Smooth muscle cell (in vitro differentiated cells): ENCODE measurements around the gene C13orf46. TPM values are rescaled to one million over a fixed set of nuclear protein-coding genes. Genes with fewer than 3 reads are reported as not detected.

ENCODE experiments used
- DNase-seq: peaks from one replicate; lab custom pipeline; 2025; ENCODE audit not compliant: unreplicated experiment; lab: John Stamatoyannopoulos, UW
- H2AFZ ChIP-seq: fragments of 200-600 bp; sonication (generic); 2 replicates; pipeline ENCODE4 v1.6.0; 2016; ENCODE audit warnings: antibody characterized with exemption, low read depth, mild to moderate bottlenecking
- H3F3A ChIP-seq: fragments of 200-600 bp; sonication (generic); 2 replicates; pipeline ENCODE4 v1.6.0; 2017; ENCODE audit warnings: antibody characterized with exemption, low read depth
- H3K27ac ChIP-seq: fragments of 200-600 bp; sonication (generic); 2 replicates; pipeline ENCODE4 v1.5.1; 2016; ENCODE audit warnings: low read depth, mild to moderate bottlenecking
- H3K27me3 ChIP-seq: fragments of 200-600 bp; sonication (generic); 2 replicates; pipeline ENCODE4 v1.6.1; 2016; ENCODE audit warnings: low read depth, mild to moderate bottlenecking
- H3K36me3 ChIP-seq: fragments of 200-600 bp; sonication (generic); 2 replicates; pipeline ENCODE4 v1.5.1; 2016; ENCODE audit warnings: low read depth
- H3K4me1 ChIP-seq: fragments of 200-600 bp; sonication (generic); 2 replicates; pipeline ENCODE4 v1.5.1; 2016; ENCODE audit warnings: low read depth
- H3K4me2 ChIP-seq: fragments of 200-600 bp; sonication (generic); 2 replicates; pipeline ENCODE4 v1.6.0; 2016; ENCODE audit warnings: mild to moderate bottlenecking
- H3K4me3 ChIP-seq: fragments of 200-600 bp; sonication (generic); 2 replicates; pipeline ENCODE4 v1.5.1; 2016; ENCODE audit warnings: mild to moderate bottlenecking
- H3K79me2 ChIP-seq: fragments of 200-600 bp; sonication (generic); 2 replicates; pipeline ENCODE4 v1.6.0; 2016; ENCODE audit warnings: low read depth, mild to moderate bottlenecking
- H3K9ac ChIP-seq: fragments of 200-600 bp; sonication (generic); 2 replicates; pipeline ENCODE4 v1.6.0; 2016; ENCODE audit warnings: low read depth
- H3K9me3 ChIP-seq: fragments of 200-600 bp; sonication (generic); replicated peaks from 2 replicates; pipeline ENCODE4 v1.5.1; 2016; ENCODE audit warnings: low read depth
- H4K20me1 ChIP-seq: fragments of 200-600 bp; sonication (generic); 2 replicates; pipeline ENCODE4 v1.6.0; 2016; ENCODE audit warnings: low read depth
- CTCF ChIP-seq: fragments of 200-600 bp; sonication (generic); IDR thresholded peaks from 2 replicates; pipeline ENCODE4 v1.5.1; 2017; ENCODE audit warnings: borderline replicate concordance, mild to moderate bottlenecking, antibody characterized with exemption; ENCODE audit not compliant: insufficient read depth, poor library complexity, severe bottlenecking
- WGBS: methylation state at CpG from one replicate; pipeline ENCODE4 v1.1.7; 2016; ENCODE audit warnings: low lambda C conversion rate; 5-methylcytosine and 5-hydroxymethylcytosine counted together
- polyA plus RNA-seq: library from polyadenylated mRNA; unstranded; fragments of >200 nt; fragmentation: Nextera tagmentation; extraction: Ambion mirVana; gene quantifications from 2 replicates; pipeline ENCODE4 v1.2.1, GENCODE V29; 2016
- total RNA-seq: library from RNA; depleted of rRNA; stranded (reverse); fragments of >200 nt; gene quantifications from 2 replicates; pipeline ENCODE4 v1.2.3, GENCODE V29; 2014

Gene C13orf46
- 5.8 TPM in 1 of 2 replicates, not detected in the other for total RNA-seq
- polyA plus RNA-seq = 0.26 and 0.87 TPM in 2 replicates

GRCh38 chr13:113973218-113974164, at the start of gene C13orf46:
TSS of gene C13orf46 (minus strand) at chr13:113974076. CDS start at chr13:113973997, 79 bp downstream.
- TF ChIP-seq CTCF = no peak
- Histone ChIP-seq H3F3A (no peaks in the 10 kb centered on the region), H3K36me3 (no peaks in the 10 kb centered on the region), H3K79me2 (no peaks in the 10 kb centered on the region), H3K27me3 (no peaks in the 10 kb centered on the region), H3K9me3 (no peaks in the 10 kb centered on the region), H2AFZ (no peak within 1 kb of the TSS), H3K4me3 (no peak within 1 kb of the TSS), H3K27ac (no peak within 1 kb of the TSS), H4K20me1 (peaks cover 14% of the 10 kb centered on the region), H3K9ac (no peak within 1 kb of the TSS), H3K4me2 (no peak within 1 kb of the TSS), H3K4me1 (no peaks in the 10 kb centered on the region)
- 92% methylated on average over 44 of the region's 44 CpGs for WGBS
- DNase-seq = no peak

GRCh38 chr13:114022876-114023275, 49.0 kb upstream of the C13orf46 start:
- no peak for TF ChIP-seq CTCF
- Histone ChIP-seq H3K9me3 (no peaks in the 10 kb centered on the region), H3K4me3 (no peak overlapping the region), H3K27ac (no peak overlapping the region), H3K4me1 (peaks cover 15% of the 10 kb centered on the region), H3K36me3 (no peaks in the 10 kb centered on the region), H3K4me2 (no peak overlapping the region), H3F3A (no peaks in the 10 kb centered on the region), H3K9ac (no peak overlapping the region), H3K27me3 (no peaks in the 10 kb centered on the region), H3K79me2 (peaks cover 7% of the 10 kb centered on the region), H2AFZ (no peak overlapping the region), H4K20me1 (peaks cover 60% of the 10 kb centered on the region)
- no peak for DNase-seq
- WGBS = 98% methylated on average over 12 of the region's 12 CpGs

- Histone ChIP-seq H3K36me3 (no peaks in the 10 kb centered on the region), H3F3A (no peaks in the 10 kb centered on the region), H4K20me1 (peaks cover 54% of the 10 kb centered on the region), H3K27ac (no peak overlapping the region), H3K9ac (no peak overlapping the region), H3K79me2 (peaks cover 1% of the 10 kb centered on the region), H2AFZ (no peak overlapping the region), H3K4me3 (no peak overlapping the region), H3K27me3 (no peaks in the 10 kb centered on the region), H3K9me3 (no peaks in the 10 kb centered on the region), H3K4me1 (peaks cover 14% of the 10 kb centered on the region), H3K4me2 (no peak overlapping the region)
- DNase-seq = no peak
- TF ChIP-seq CTCF = no peak
- WGBS = 93% methylated on average over 9 of the region's 9 CpGs
Observed at GRCh38 chr13:114022309-114022669, 48.4 kb upstream of the C13orf46 start.
